ENCODE results near the gene FBXO36.

Gene FBXO36

GRCh38 chr2:230053753-230054478 lies 131.6 kb downstream of the FBXO36 start:
- DNase-seq = no peak

DNA sequence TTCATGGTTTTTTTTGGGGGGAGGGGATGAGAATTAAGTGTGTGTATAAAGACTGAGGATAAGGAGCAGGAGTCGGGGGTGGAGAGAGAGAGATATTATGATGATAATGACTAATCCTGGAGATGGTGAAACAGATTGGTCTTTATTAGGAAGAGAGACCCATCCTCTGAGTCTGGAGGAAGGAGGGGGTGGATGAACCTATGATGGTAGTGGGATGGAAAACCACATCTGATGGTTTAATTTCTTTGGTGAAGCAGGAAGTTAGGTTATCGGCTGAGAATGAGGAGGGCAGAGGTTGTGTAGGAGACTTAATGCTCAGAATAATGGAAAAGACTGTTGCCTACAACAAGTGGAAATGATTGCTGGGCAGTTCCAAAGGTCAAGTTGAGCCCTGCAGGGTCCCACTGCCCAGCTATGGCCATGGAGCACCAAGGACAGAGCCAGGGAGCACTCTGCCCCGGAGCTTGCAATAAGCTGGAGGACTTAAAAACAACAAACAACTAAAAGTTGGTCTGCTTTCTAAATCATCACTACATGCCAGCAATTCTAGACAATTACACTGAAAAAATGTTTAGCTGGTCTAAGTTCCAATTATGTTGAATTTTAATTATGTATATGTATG lies 138.5 kb downstream of the FBXO36 start:
- no peak for DNase-seq
